ENCODE results near the gene SLC27A1. TPM values are rescaled to one million over a fixed set of nuclear protein-coding genes. Genes with fewer than 3 reads are reported as not detected.

SLC27A1 gene
- total and polyA plus RNA-seq, 11 donors: 22.1 to 70.3 (median 47.6) TPM

DNA sequence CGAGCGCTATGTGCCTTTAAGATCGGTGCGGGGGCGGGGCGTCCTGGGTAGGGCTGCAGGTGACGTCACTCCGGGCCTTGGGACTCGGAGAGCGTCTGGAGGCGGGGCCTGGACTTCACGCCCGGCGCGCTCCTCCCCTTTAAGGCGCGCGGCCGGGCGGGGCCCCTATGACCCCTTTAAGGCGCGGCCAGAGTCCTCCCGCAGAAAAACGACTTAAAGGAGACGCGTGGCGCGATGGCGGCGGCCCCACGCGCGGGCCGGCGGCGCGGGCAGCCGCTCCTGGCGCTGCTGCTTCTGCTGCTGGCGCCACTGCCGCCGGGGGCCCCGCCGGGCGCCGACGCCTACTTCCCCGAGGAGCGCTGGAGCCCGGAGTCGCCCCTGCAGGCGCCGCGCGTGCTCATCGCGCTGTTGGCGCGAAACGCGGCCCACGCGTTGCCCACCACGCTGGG lies 85.2 kb downstream of the SLC27A1 start, which contains the start of gene COLGALT1:
TSS of gene COLGALT1 (plus strand) at position 170 of the 449 bp plus-strand sequence. CDS start at position 235, 65 bp downstream.
- WGBS, 4 donors: 0 to 1% (median 0%) methylated on average over 13 to 64 of the region's 64 CpGs
- H3K27me3 ChIP-seq: no peaks in the 10 kb centered on the region
- peak within 1 kb of the TSS; percentile 68 to 97 (median 86) for H3K27ac ChIP-seq
- peaks cover 0 to 31% (median 27%) of the 10 kb centered on the region in 9 donors for H3K36me3 ChIP-seq
- peaks cover 0 to 4% (median 0%) of the 10 kb centered on the region in 12 donors for H3K9me3 ChIP-seq
- H3K4me3 ChIP-seq: peak within 1 kb of the TSS; percentile 71 to 98 (median 88)
- ATAC-seq (peak; percentile 96 to 98 (median 96)), DNase-seq (peak; percentile 99)
- intact Hi-C loops (cut with DNase I): loop anchor here in 3 of 10 donors (5.0 to 10.0 kb wide), 2 partner anchors 43 to 81 kb away; partner anchors contain the start of genes PGLS (in 2 of the 3) and SLC27A1 (in 1 of the 3)
- peak in 1 of 2 donors; percentile 50 for TF ChIP-seq POLR2A (IDR thresholded peaks at IDR 0.05)
- TF ChIP-seq, protein P1, sequence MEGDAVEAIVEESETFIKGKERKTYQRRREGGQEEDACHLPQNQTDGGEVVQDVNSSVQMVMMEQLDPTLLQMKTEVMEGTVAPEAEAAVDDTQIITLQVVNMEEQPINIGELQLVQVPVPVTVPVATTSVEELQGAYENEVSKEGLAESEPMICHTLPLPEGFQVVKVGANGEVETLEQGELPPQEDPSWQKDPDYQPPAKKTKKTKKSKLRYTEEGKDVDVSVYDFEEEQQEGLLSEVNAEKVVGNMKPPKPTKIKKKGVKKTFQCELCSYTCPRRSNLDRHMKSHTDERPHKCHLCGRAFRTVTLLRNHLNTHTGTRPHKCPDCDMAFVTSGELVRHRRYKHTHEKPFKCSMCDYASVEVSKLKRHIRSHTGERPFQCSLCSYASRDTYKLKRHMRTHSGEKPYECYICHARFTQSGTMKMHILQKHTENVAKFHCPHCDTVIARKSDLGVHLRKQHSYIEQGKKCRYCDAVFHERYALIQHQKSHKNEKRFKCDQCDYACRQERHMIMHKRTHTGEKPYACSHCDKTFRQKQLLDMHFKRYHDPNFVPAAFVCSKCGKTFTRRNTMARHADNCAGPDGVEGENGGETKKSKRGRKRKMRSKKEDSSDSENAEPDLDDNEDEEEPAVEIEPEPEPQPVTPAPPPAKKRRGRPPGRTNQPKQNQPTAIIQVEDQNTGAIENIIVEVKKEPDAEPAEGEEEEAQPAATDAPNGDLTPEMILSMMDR (IDR thresholded peaks at IDR 0.05): no peak
- peaks cover 3 to 70% (median 40%) of the 10 kb centered on the region in 12 donors for H3K4me1 ChIP-seq

Other genes starting within 250 kb of the SLC27A1 start
- gene OCEL1, start 244.3 kb upstream of the SLC27A1 start, total RNA-seq: 10 to 100 TPM in 6 of 9 donors, 1 to 10 TPM in 3; 8.7 to 27.2 (median 16.8) TPM
- 10 to 100 TPM; 15.6 to 35.2 TPM for gene OCEL1, start 244.3 kb upstream of the SLC27A1 start, polyA plus RNA-seq
- 100 to 1,000 TPM in 2 of 9 donors, 10 to 100 TPM in 7; 34.7 to 117 (median 47.0) TPM for gene NR2F6, start 224.6 kb upstream of the SLC27A1 start, total RNA-seq
- 10 to 100 TPM; 30.8 to 38.3 TPM for gene NR2F6, start 224.6 kb upstream of the SLC27A1 start, polyA plus RNA-seq
- 10 to 100 TPM in 1 of 9 donors, 1 to 10 TPM in 8; 3.7 to 14.6 (median 7.3) TPM for gene USHBP1, start 205.8 kb upstream of the SLC27A1 start, total RNA-seq
- 10 to 100 TPM; 11.1 to 12.4 TPM for gene USHBP1, start 205.8 kb upstream of the SLC27A1 start, polyA plus RNA-seq
- 10 to 100 TPM; 60.9 to 92.4 (median 75.9) TPM for gene BABAM1, start 203.1 kb upstream of the SLC27A1 start, total RNA-seq
- 10 to 100 TPM; 67.2 to 73.5 TPM for gene BABAM1, start 203.1 kb upstream of the SLC27A1 start, polyA plus RNA-seq
- under 1 TPM in 7 of 9 donors, not detected in 2; 0.07 to 0.44 (median 0.23) TPM for gene ANKLE1, start 188.6 kb upstream of the SLC27A1 start, total RNA-seq
- under 1 TPM; 0.08 to 0.36 TPM for gene ANKLE1, start 188.6 kb upstream of the SLC27A1 start, polyA plus RNA-seq
- 10 to 100 TPM in 5 of 9 donors, 1 to 10 TPM in 4; 7.4 to 21.8 (median 10.3) TPM for gene ABHD8, start 167.1 kb upstream of the SLC27A1 start, total RNA-seq
- gene ABHD8, start 167.1 kb upstream of the SLC27A1 start, polyA plus RNA-seq: 10 to 100 TPM; 11.6 to 19.2 TPM
- gene MRPL34, start 164.7 kb upstream of the SLC27A1 start, total RNA-seq: 100 to 1,000 TPM in 8 of 9 donors, 10 to 100 TPM in 1; 97.8 to 389 (median 174) TPM
- gene MRPL34, start 164.7 kb upstream of the SLC27A1 start, polyA plus RNA-seq: 100 to 1,000 TPM; 296 to 325 TPM
- gene DDA1, start 161.0 kb upstream of the SLC27A1 start, total RNA-seq: 10 to 100 TPM; 13.9 to 47.1 (median 35.7) TPM
- 10 to 100 TPM; 64.8 to 84.6 TPM for gene DDA1, start 161.0 kb upstream of the SLC27A1 start, polyA plus RNA-seq
- gene ANO8, start 135.7 kb upstream of the SLC27A1 start, total RNA-seq: 10 to 100 TPM in 2 of 9 donors, 1 to 10 TPM in 7; 6.4 to 11.0 (median 7.9) TPM
- 1 to 10 TPM; 4.8 to 8.3 TPM for gene ANO8, start 135.7 kb upstream of the SLC27A1 start, polyA plus RNA-seq
- 10 to 100 TPM in 7 of 9 donors, 1 to 10 TPM in 2; 6.3 to 20.1 (median 11.3) TPM for gene GTPBP3, start 133.0 kb upstream of the SLC27A1 start, total RNA-seq
- gene GTPBP3, start 133.0 kb upstream of the SLC27A1 start, polyA plus RNA-seq: 10 to 100 TPM in 1 of 2 donors, 1 to 10 TPM in 1; 8.9 to 13.0 TPM
- gene PLVAP, start 93.2 kb upstream of the SLC27A1 start, total RNA-seq: 10 to 100 TPM in 4 of 9 donors, 1 to 10 TPM in 5; 7.1 to 52.8 (median 9.5) TPM
- 10 to 100 TPM; 26.4 to 50.1 TPM for gene PLVAP, start 93.2 kb upstream of the SLC27A1 start, polyA plus RNA-seq
- under 1 TPM in 2 of 9 donors, not detected in 7; 0.37 to 0.53 TPM for gene CCDC194, start 76.3 kb upstream of the SLC27A1 start, total RNA-seq
- under 1 TPM in 1 of 2 donors, not detected in 1; 0.23 TPM for gene CCDC194, start 76.3 kb upstream of the SLC27A1 start, polyA plus RNA-seq
- 100 to 1,000 TPM in 1 of 9 donors, 10 to 100 TPM in 8; 28.6 to 116 (median 49.4) TPM for gene BST2, start 64.9 kb upstream of the SLC27A1 start, total RNA-seq
- 10 to 100 TPM; 37.1 to 64.1 TPM for gene BST2, start 64.9 kb upstream of the SLC27A1 start, polyA plus RNA-seq
- 10 to 100 TPM; 11.8 to 41.5 (median 18.5) TPM for gene MVB12A, start 50.5 kb upstream of the SLC27A1 start, total RNA-seq
- 10 to 100 TPM; 30.7 to 46.5 TPM for gene MVB12A, start 50.5 kb upstream of the SLC27A1 start, polyA plus RNA-seq
- gene TMEM221, start 21.9 kb upstream of the SLC27A1 start, total RNA-seq: under 1 TPM in 1 of 9 donors, not detected in 8; 0.52 TPM
- gene TMEM221, start 21.9 kb upstream of the SLC27A1 start, polyA plus RNA-seq: under 1 TPM in 1 of 2 donors, not detected in 1; 0.04 TPM
- 1 to 10 TPM in 1 of 9 donors, under 1 TPM in 3, not detected in 5; 0.32 to 1.1 (median 0.57) TPM for gene NXNL1, start 9.6 kb upstream of the SLC27A1 start, total RNA-seq
- gene NXNL1, start 9.6 kb upstream of the SLC27A1 start, polyA plus RNA-seq: under 1 TPM in 1 of 2 donors, not detected in 1; 0.69 TPM
- 10 to 100 TPM; 15.5 to 57.1 (median 27.0) TPM for gene PGLS, start 41.1 kb downstream of the SLC27A1 start, total RNA-seq
- gene PGLS, start 41.1 kb downstream of the SLC27A1 start, polyA plus RNA-seq: 10 to 100 TPM; 28.8 to 45.9 TPM
- 100 to 1,000 TPM in 1 of 9 donors, 10 to 100 TPM in 8; 23.7 to 117 (median 32.6) TPM for gene COLGALT1, start 85.1 kb downstream of the SLC27A1 start, total RNA-seq
- 10 to 100 TPM; 16.1 to 49.8 TPM for gene COLGALT1, start 85.1 kb downstream of the SLC27A1 start, polyA plus RNA-seq
- 1 to 10 TPM in 1 of 9 donors, under 1 TPM in 7, not detected in 1; 0.02 to 1.1 (median 0.09) TPM for gene UNC13A, start 217.8 kb downstream of the SLC27A1 start, total RNA-seq
- gene UNC13A, start 217.8 kb downstream of the SLC27A1 start, polyA plus RNA-seq: under 1 TPM; 0.04 to 0.19 TPM
- gene MAP1S, start 249.0 kb downstream of the SLC27A1 start, total RNA-seq: 10 to 100 TPM; 19.5 to 47.9 (median 24.1) TPM
- 10 to 100 TPM; 17.1 to 20.0 TPM for gene MAP1S, start 249.0 kb downstream of the SLC27A1 start, polyA plus RNA-seq